Heart left ventricle (tissue), 13 donors: ENCODE data around the gene ADD2.

Experiments
- POLR2A ChIP-seq, 2 donors: fragments of 450-650 bp; IDR thresholded peaks; one replicate each; pipeline ENCODE4 v1.6.1; 2017; ENCODE audit warnings: antibody characterized with exemption in 2 of 2, mild to moderate bottlenecking in 2 of 2, moderate library complexity in 2 of 2
- TF ChIP-seq, protein P1 (sequence below), 12 donors: fragments of 200-600 bp; sonication (generic) in 4 of 12; IDR thresholded peaks; one replicate each; pipeline versions ENCODE4 v1.5.0 to v1.8.0; 2018 to 2022; ENCODE audit warnings: antibody characterized with exemption in 12 of 12, mild to moderate bottlenecking in 5 of 12
- donor health status: ischemic (EF 13 %, LVEDD 7.1; RV severe dilation, severe dysfunction).
- donor health status: DM: no; HTN: yes; CAD: no.
- donor health status: DM: no; HTN: no; CAD: no.
- donor health status: ischemic (EF 25% LVEDD 6.9; RV normal size, moderate dysfunction).
- donor health status: ischemic (EF 25% LVEDD 5.7; RV mildly dilated, moderate dysfunction).
- donor health status: ischemic (EF 35%, LVEDD 5.7; RV mildly dilated, moderate dysfunction).
- donor health status: nonischemic (EF 11% LVEDD 7.7; RV severe dilation, severe dysfunction).
- donor health status: DM: yes; HTN: yes; CAD: no.
- donor health status: PGD.
- donor health status: ischemic (EF 29% LVEDD 5.4; RV normal size, mild dysfunction).
- donor health status: nonischemic (EF 23%, LVEDD 6.1; RV moderate dilation, normal function).

DNA sequence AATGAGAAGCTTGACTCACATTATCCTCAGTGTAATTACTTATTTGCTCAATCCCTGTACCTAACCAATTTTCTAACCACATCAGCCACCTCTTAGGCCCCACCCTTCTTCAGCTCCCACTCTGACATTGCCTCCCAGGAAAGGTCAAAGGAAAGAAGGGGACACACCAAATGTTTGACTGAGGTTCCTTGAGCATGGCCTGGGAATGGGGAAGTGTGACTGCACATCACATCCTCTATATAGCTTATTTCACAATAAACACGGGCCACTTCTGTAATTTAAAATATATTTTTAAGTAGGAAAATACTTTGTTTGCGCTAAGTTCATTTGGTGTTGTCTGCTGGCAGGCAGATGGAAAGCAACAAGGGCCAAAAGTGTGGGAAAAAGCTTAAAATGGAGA lies 25.4 kb upstream of the ADD2 start:
- TF ChIP-seq, protein P1, sequence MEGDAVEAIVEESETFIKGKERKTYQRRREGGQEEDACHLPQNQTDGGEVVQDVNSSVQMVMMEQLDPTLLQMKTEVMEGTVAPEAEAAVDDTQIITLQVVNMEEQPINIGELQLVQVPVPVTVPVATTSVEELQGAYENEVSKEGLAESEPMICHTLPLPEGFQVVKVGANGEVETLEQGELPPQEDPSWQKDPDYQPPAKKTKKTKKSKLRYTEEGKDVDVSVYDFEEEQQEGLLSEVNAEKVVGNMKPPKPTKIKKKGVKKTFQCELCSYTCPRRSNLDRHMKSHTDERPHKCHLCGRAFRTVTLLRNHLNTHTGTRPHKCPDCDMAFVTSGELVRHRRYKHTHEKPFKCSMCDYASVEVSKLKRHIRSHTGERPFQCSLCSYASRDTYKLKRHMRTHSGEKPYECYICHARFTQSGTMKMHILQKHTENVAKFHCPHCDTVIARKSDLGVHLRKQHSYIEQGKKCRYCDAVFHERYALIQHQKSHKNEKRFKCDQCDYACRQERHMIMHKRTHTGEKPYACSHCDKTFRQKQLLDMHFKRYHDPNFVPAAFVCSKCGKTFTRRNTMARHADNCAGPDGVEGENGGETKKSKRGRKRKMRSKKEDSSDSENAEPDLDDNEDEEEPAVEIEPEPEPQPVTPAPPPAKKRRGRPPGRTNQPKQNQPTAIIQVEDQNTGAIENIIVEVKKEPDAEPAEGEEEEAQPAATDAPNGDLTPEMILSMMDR (IDR thresholded peaks at IDR 0.05), result no peak
- TF ChIP-seq POLR2A (IDR thresholded peaks at IDR 0.05), result no peak
